GM19043 (cell line): ENCODE measurements around the gene LAYN.

Source experiments
- ATAC-seq: cut with Tn5 transposase; IDR thresholded peaks from one replicate; pipeline ENCODE4 v1.9.1; 2021; ENCODE audit warnings: low read depth; ENCODE audit not compliant: unreplicated experiment

Gene LAYN

GRCh38 chr11:111589886-111590499 is 49.5 kb downstream of the LAYN start:
- no peak for ATAC-seq

- no peak for ATAC-seq
Observed at GRCh38 chr11:111591187-111591960, 50.9 kb downstream of the LAYN start.

GRCh38 chr11:111592491-111592890 is 52.0 kb downstream of the LAYN start:
- ATAC-seq: no peak

- ATAC-seq: no peak
Observed at GRCh38 chr11:111596319-111596718, 55.8 kb downstream of the LAYN start.

- no peak for ATAC-seq
Observed at GRCh38 chr11:111598148-111598547, 57.6 kb downstream of the LAYN start.

GRCh38 chr11:111598559-111598958 is 58.0 kb downstream of the LAYN start:
- ATAC-seq: no peak

GRCh38 chr11:111601636-111601978 is 61.1 kb downstream of the LAYN start:
- no peak for ATAC-seq

- peak; percentile 88 for ATAC-seq
Observed at GRCh38 chr11:111601979-111602864, 61.7 kb downstream of the LAYN start, which contains the start of gene SIK2. SIK2 (plus strand) TSS chr11:111602449; CDS start chr11:111602564, 115 bp downstream.

GRCh38 chr11:111602865-111603610 is 62.5 kb downstream of the LAYN start:
- no peak for ATAC-seq

GRCh38 chr11:111603611-111604130 is 63.2 kb downstream of the LAYN start:
- no peak for ATAC-seq

- ATAC-seq: no peak
Observed at GRCh38 chr11:111604392-111605009, 64.0 kb downstream of the LAYN start.

GRCh38 chr11:111605681-111606080 is 65.2 kb downstream of the LAYN start:
- no peak for ATAC-seq

GRCh38 chr11:111606986-111607385 is 66.5 kb downstream of the LAYN start:
- no peak for ATAC-seq

GRCh38 chr11:111607751-111608150 is 67.2 kb downstream of the LAYN start:
- no peak for ATAC-seq
